Activated B cell treated with CpG ODN at 0.5 μM for 24 hours (primary cell): ENCODE data around the gene CHST13. TPM values are rescaled to one million over a fixed set of nuclear protein-coding genes. Genes with fewer than 3 reads are reported as not detected.
A peak's percentile ranks its signal among the peaks of the same experiment; 100 is the strongest.

Experiments used
- ATAC-seq: fragments of 200-7000 bp; cut with Tn5 transposase; one replicate; pipeline ENCODE4 v1.10.0; 2021; ENCODE audit warnings: low read depth, mild to moderate bottlenecking, moderate library complexity
- CTCF ChIA-PET: fragments of 350-600 bp; sonication (Branson Sonifier 250); formaldehyde crosslinking; loops from one replicate; lab custom pipeline; 2021; ENCODE audit warnings: antibody characterized with exemption; lab: Charles Lee
- POLR2A ChIA-PET: fragments of 350-600 bp; sonication (Branson Sonifier 250); formaldehyde crosslinking; loops from one replicate; lab custom pipeline; 2021; ENCODE audit warnings: antibody characterized with exemption; lab: Charles Lee
- DNase-seq: peaks from one replicate; pipeline ENCODE4 v3.0.0; 2022
- H3K27ac Mint-ChIP-seq: one replicate; pipeline ENCODE4 v1.8.0; 2020; ENCODE audit warnings: mixed read lengths
- H3K27me3 Mint-ChIP-seq: one replicate; pipeline ENCODE4 v1.8.0; 2021; ENCODE audit warnings: mixed read lengths
- H3K36me3 Mint-ChIP-seq: one replicate; pipeline ENCODE4 v1.8.0; 2021; ENCODE audit warnings: low read depth, mixed read lengths
- H3K4me1 Mint-ChIP-seq: one replicate; pipeline ENCODE4 v1.8.0; 2021; ENCODE audit warnings: mixed read lengths
- H3K4me3 Mint-ChIP-seq: one replicate; pipeline ENCODE4 v1.8.0; 2020; ENCODE audit warnings: mild to moderate bottlenecking, mixed read lengths
- H3K9me3 Mint-ChIP-seq: one replicate; pipeline ENCODE4 v1.8.0; 2020; ENCODE audit warnings: mixed read lengths
- CTCF ChIP-seq: fragments of 200-600 bp; IDR thresholded peaks from one replicate; pipeline ENCODE4 v1.8.0; 2022; ENCODE audit warnings: antibody characterized with exemption, mild to moderate bottlenecking
- intact Hi-C: fragments of 100-400 bp; cut with micrococcal nuclease; formaldehyde crosslinking; loops from one replicate; pipeline ENCODE4 v1.15.1; 2024
- total RNA-seq: library from RNA; stranded (reverse); gene quantifications from 2 replicates; pipeline ENCODE4 v1.2.3, GENCODE V29; 2022

Gene CHST13
- total RNA-seq, 1 donor from 2014 or later, result not detected

GRCh38 chr3:126522363-126522788 is 1.6 kb upstream of the CHST13 start:
- Mint-ChIP-seq H3K4me1 (no peaks in the 10 kb centered on the region), H3K27ac (no peak overlapping the region), H3K36me3 (no peaks in the 10 kb centered on the region), H3K9me3 (no peaks in the 10 kb centered on the region), H3K27me3 (peaks cover 24% of the 10 kb centered on the region), H3K4me3 (no peak overlapping the region)
- POLR2A ChIA-PET, result no interaction called here
- DNase-seq (peak; percentile 37), ATAC-seq (no peak)
- intact Hi-C loops, result loop anchor here (1.0 to 10.0 kb wide), 5 partner anchors 132 to 1025 kb away; partner anchors contain the start of genes PLXNA1 and TXNRD3
- TF ChIP-seq CTCF, result peak; percentile 81
- CTCF ChIA-PET, result interaction anchor here (1.1 to 3.7 kb wide), 7 partner anchors 7 to 1026 kb away, joined by 3 to 47 read pairs (median 5); no protein-coding TSS in a partner anchor

- TF ChIP-seq CTCF, result no peak
- no peak overlapping the region for H3K4me3 Mint-ChIP-seq
- H3K4me1 Mint-ChIP-seq, result no peaks in the 10 kb centered on the region
- CTCF ChIA-PET, result interaction anchor here (3.7 kb wide), 1 partner anchor 1024 kb away, joined by 47 read pairs; no protein-coding TSS in a partner anchor
- POLR2A ChIA-PET, result no interaction called here
- no peak for ATAC-seq
- no peak overlapping the region for H3K27ac Mint-ChIP-seq
- no peaks in the 10 kb centered on the region for H3K36me3 Mint-ChIP-seq
- intact Hi-C loops, result loop anchor here (10.0 kb wide), 2 partner anchors 130 to 230 kb away; partner anchors contain the start of gene TXNRD3
- no peaks in the 10 kb centered on the region for H3K9me3 Mint-ChIP-seq
- peaks cover 24% of the 10 kb centered on the region for H3K27me3 Mint-ChIP-seq
- no peak for DNase-seq
These were observed 554 bp downstream of the CHST13 start for GRCh38 chr3:126524429-126524988.

- Mint-ChIP-seq H3K4me3 (no peak overlapping the region), H3K27me3 (peaks cover 23% of the 10 kb centered on the region), H3K27ac (no peak overlapping the region), H3K4me1 (no peaks in the 10 kb centered on the region), H3K9me3 (no peaks in the 10 kb centered on the region), H3K36me3 (no peaks in the 10 kb centered on the region)
- ATAC-seq, result no peak
- TF ChIP-seq CTCF, result no peak
- DNase-seq, result no peak
- ChIA-PET CTCF (interaction anchor here (3.7 kb wide), 1 partner anchor 1023 kb away, joined by 47 read pairs; no protein-coding TSS in a partner anchor), POLR2A (no interaction called here)
- intact Hi-C loops, result loop anchor here (10.0 kb wide), 2 partner anchors 130 to 230 kb away; partner anchors contain the start of gene TXNRD3
These were observed 1.3 kb downstream of the CHST13 start for GRCh38 chr3:126525091-126525852.

GRCh38 chr3:126525853-126526667 is 2.1 kb downstream of the CHST13 start:
- ATAC-seq, result no peak
- H3K4me1 Mint-ChIP-seq, result no peaks in the 10 kb centered on the region
- CTCF ChIA-PET, result no interaction called here
- H3K27me3 Mint-ChIP-seq, result peaks cover 20% of the 10 kb centered on the region
- intact Hi-C loops, result loop anchor here (10.0 kb wide), 2 partner anchors 129 to 229 kb away; partner anchors contain the start of gene TXNRD3
- DNase-seq, result no peak
- no peaks in the 10 kb centered on the region for H3K9me3 Mint-ChIP-seq
- no peak overlapping the region for H3K27ac Mint-ChIP-seq
- POLR2A ChIA-PET, result no interaction called here
- H3K4me3 Mint-ChIP-seq, result no peak overlapping the region
- H3K36me3 Mint-ChIP-seq, result no peaks in the 10 kb centered on the region
- TF ChIP-seq CTCF, result no peak
